MCF 10A (cell line): ENCODE results near the gene SORCS1. TPM values are rescaled to one million over a fixed set of nuclear protein-coding genes. Genes with fewer than 3 reads are reported as not detected.

Source experiments
- BruUV-seq: library from RNA; stranded (reverse); fragments of 400-500 nt; replicated peaks from 2 replicates; lab custom pipeline; 2021; lab: Mats Ljungman, UMichigan
- CTCF ChIA-PET: fragments of 300-600 bp; sonication (Branson Sonifier 250); formaldehyde crosslinking; extraction: SDS; loops from one replicate; lab custom pipeline; 2021; ENCODE audit warnings: antibody characterized with exemption, inconsistent platforms; lab: Yijun Ruan, JAX
- POLR2A ChIA-PET: fragments of 300-600, 350-650 bp; sonication (Branson Sonifier 250); formaldehyde crosslinking; extraction: SDS; loops from one replicate; lab custom pipeline; 2020; ENCODE audit warnings: antibody characterized with exemption, inconsistent platforms; lab: Yijun Ruan, JAX
- DNase-seq: peaks from one replicate; pipeline ENCODE4 v3.0.0-alpha.2; 2018; ENCODE audit not compliant: unreplicated experiment
- H3K27ac Mint-ChIP-seq: one replicate; pipeline ENCODE4 v1.8.0; 2022; ENCODE audit warnings: mild to moderate bottlenecking, low read depth, mixed read lengths; ENCODE audit not compliant: unreplicated experiment
- H3K27me3 Mint-ChIP-seq: one replicate; pipeline ENCODE4 v1.8.0; 2022; ENCODE audit warnings: mixed read lengths; ENCODE audit not compliant: insufficient read depth, unreplicated experiment
- H3K36me3 Mint-ChIP-seq: one replicate; pipeline ENCODE4 v1.8.0; 2022; ENCODE audit warnings: mild to moderate bottlenecking, moderate library complexity, mixed read lengths; ENCODE audit not compliant: insufficient read depth, unreplicated experiment
- H3K4me1 Mint-ChIP-seq: one replicate; pipeline ENCODE4 v1.8.0; 2022; ENCODE audit warnings: mixed read lengths; ENCODE audit not compliant: insufficient read depth, unreplicated experiment
- H3K4me3 Mint-ChIP-seq: one replicate; pipeline ENCODE4 v1.8.0; 2022; ENCODE audit warnings: mild to moderate bottlenecking, moderate library complexity, mixed read lengths; ENCODE audit not compliant: unreplicated experiment
- H3K9me3 Mint-ChIP-seq: one replicate; pipeline ENCODE4 v1.8.0; 2022; ENCODE audit warnings: mixed read lengths; ENCODE audit not compliant: unreplicated experiment
- CTCF ChIP-seq: fragments of 200-600 bp; IDR thresholded peaks from one replicate; pipeline ENCODE4 v1.8.0; 2022; ENCODE audit warnings: antibody characterized with exemption, mild to moderate bottlenecking; ENCODE audit not compliant: unreplicated experiment
- intact Hi-C: fragments of 100-400 bp; cut with micrococcal nuclease; formaldehyde crosslinking; loops from 2 replicates; pipeline ENCODE4 v1.14.1; 2022
- total RNA-seq: library from RNA; stranded (reverse); gene quantifications from 2 replicates; pipeline ENCODE4 v1.2.3, GENCODE V29; 2022

The SORCS1 gene
- total RNA-seq, 1 experiment from 2014 or later, result 0.54 TPM

GRCh38 chr10:106560925-106561640 lies 603.4 kb downstream of the SORCS1 start:
- no peaks in the 10 kb centered on the region for H3K9me3 Mint-ChIP-seq
- BruUV-seq, result no TSS peak
- POLR2A ChIA-PET, result interaction anchor here (0.5 to 0.9 kb wide), 4 partner anchors 35 to 200 kb away, joined by 3 read pairs; no protein-coding TSS in a partner anchor
- H3K36me3 Mint-ChIP-seq, result no peaks in the 10 kb centered on the region
- H3K27ac Mint-ChIP-seq, result peak overlapping the region; percentile 15
- no peaks in the 10 kb centered on the region for H3K27me3 Mint-ChIP-seq
- H3K4me3 Mint-ChIP-seq, result no peak overlapping the region
- no peak for TF ChIP-seq CTCF
- H3K4me1 Mint-ChIP-seq, result peaks cover 49% of the 10 kb centered on the region
- intact Hi-C loops, result no loop called here
- CTCF ChIA-PET, result interaction anchor here (0.6 to 1.0 kb wide), 3 partner anchors 26 to 607 kb away, joined by 3 read pairs; no protein-coding TSS in a partner anchor
- peak; percentile 73 for DNase-seq

GRCh38 chr10:106559442-106559841 lies 605.1 kb downstream of the SORCS1 start:
- H3K36me3 Mint-ChIP-seq, result no peaks in the 10 kb centered on the region
- H3K4me1 Mint-ChIP-seq, result peaks cover 39% of the 10 kb centered on the region
- H3K27ac Mint-ChIP-seq, result peak overlapping the region; percentile 15
- intact Hi-C loops, result loop anchor here (2.0 kb wide), 1 partner anchor 53 kb away; no protein-coding TSS in a partner anchor
- no peak overlapping the region for H3K4me3 Mint-ChIP-seq
- no peaks in the 10 kb centered on the region for H3K27me3 Mint-ChIP-seq
- ChIA-PET POLR2A (interaction anchor here (0.9 to 1.2 kb wide), 2 partner anchors 12 to 17 kb away, joined by 3 read pairs; no protein-coding TSS in a partner anchor), CTCF (interaction anchor here (0.6 to 1.2 kb wide), 4 partner anchors 11 to 162 kb away, joined by 3 to 7 read pairs (median 4); no protein-coding TSS in a partner anchor)
- DNase-seq, result peak; percentile 87
- BruUV-seq, result no TSS peak
- no peak for TF ChIP-seq CTCF
- no peaks in the 10 kb centered on the region for H3K9me3 Mint-ChIP-seq

DNA sequence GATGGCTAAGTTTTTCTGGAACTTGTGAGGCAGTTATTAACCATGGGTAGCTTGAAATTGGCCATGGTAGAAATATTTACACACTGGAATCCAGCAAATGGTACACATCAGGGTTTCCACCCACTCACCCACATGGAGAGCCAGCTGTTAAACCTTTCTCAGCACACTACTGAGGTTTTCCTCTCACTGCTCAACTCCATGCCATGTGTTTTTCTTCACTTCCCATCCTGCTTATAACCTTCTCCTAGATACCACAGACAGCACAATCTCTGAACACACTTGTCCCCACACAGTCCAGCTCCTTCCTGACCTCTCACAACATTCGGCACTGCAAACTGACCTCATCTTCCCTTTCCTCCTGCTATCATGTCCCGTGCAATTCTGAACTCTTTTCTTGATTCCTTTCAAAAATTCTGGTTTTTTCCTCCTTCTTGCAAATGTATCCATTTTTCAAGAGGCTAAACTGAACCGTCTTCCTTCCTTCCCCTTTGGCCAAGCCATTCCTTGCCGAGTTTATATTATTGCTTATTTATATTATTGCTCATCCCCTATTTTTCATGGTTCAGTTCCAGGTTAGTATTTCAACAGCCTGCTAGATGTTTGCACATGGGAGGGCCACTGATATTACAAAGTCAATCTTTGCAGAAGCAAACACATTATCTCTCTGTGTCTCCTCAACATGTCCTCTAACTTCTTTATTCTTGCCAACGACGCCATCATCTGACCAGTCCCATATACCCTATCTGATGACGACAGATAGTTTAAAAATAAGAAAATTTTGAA lies 606.4 kb downstream of the SORCS1 start:
- TF ChIP-seq CTCF, result no peak
- ChIA-PET CTCF (interaction anchor here (0.7 to 1.1 kb wide), 2 partner anchors 12 to 84 kb away, joined by 3 read pairs; no protein-coding TSS in a partner anchor), POLR2A (interaction anchor here (0.5 to 1.3 kb wide), 3 partner anchors 11 to 274 kb away, joined by 3 to 4 read pairs (median 3); no protein-coding TSS in a partner anchor)
- Mint-ChIP-seq H3K9me3 (no peaks in the 10 kb centered on the region), H3K27ac (peak overlapping the region; percentile 15), H3K4me3 (no peak overlapping the region), H3K36me3 (no peaks in the 10 kb centered on the region), H3K4me1 (peaks cover 39% of the 10 kb centered on the region), H3K27me3 (no peaks in the 10 kb centered on the region)
- TSS peak; percentile 48 for BruUV-seq
- intact Hi-C loops, result loop anchor here (2.0 kb wide), 1 partner anchor 51 kb away; no protein-coding TSS in a partner anchor
- DNase-seq, result peak; percentile 74
